Measurements from ENCODE around the gene BMP15. TPM values are rescaled to one million over a fixed set of nuclear protein-coding genes. Genes with fewer than 3 reads are reported as not detected.

BMP15 gene
- not detected in 2 replicates for total RNA-seq (2014; rRNA removed; shearing (Covaris generic))
- not detected in 2 replicates for polyA plus RNA-seq (2014; cell fraction: nucleus; rRNA removed)

- DNase-seq (ENCODE audit: extremely low read depth, low read depth), result no peak
Observed at GRCh38 chrX:50910685-50911176, at the start of gene BMP15. Gene BMP15 (plus strand): TSS chrX:50910735. CDS start chrX:50910784, 49 bp downstream.

GRCh38 chrX:50863471-50863870 is 47.1 kb upstream of the BMP15 start:
- DNase-seq (ENCODE audit: extremely low read depth, low read depth), result no peak

- DNase-seq (ENCODE audit: extremely low read depth, low read depth), result no peak
Observed at GRCh38 chrX:50865311-50865710, 45.2 kb upstream of the BMP15 start.

DNA sequence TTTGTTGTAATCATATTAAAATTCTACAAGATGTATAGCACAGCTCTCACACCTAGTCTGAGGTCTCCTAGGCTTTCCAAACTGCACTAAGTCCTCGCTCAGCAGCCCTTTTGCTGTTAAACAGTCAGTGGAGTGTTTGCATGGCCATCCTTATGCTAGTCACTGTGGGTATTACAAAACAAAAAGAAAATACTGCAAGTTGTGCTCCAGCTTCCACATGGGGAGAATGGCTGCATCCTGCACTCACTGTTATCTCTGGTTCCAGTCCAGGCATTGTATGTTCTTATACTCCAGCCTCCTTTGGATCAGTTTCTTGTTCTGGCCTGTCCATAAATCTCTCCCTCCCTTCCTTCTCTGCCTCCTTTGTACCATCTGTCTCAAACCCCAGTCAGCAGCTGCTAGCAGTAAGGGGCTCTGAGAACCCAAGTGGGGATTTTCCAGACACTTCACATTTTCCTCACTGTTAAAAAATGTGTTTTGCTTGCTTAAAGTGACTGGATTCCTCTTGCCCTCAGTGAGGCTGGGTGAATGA is 38.5 kb upstream of the BMP15 start:
- no peak for DNase-seq (ENCODE audit: extremely low read depth, low read depth)

GRCh38 chrX:50874876-50875275 is 35.7 kb upstream of the BMP15 start:
- DNase-seq (ENCODE audit: extremely low read depth, low read depth), result no peak

DNA sequence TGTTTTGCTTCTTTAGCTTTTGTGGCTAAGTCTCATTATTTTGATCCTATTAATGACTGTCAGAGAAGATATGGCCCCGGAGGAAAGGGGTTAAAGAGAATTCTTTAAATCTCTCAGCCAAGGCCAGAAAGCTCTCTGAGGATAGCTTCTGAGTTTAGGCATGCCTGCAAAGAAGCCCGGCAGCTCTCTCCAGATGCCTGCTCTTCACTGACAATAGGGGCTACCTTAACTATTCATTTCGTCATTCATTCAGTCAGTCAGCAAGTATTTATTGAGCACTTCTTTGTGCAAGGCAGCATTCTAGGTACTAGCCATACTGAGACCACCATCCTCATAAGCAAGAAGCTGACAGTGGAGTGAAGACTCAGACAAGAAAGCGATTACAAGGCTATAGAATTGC is 34.0 kb upstream of the BMP15 start:
- DNase-seq (ENCODE audit: extremely low read depth, low read depth), result no peak

GRCh38 chrX:50877310-50877709 is 33.2 kb upstream of the BMP15 start:
- DNase-seq (ENCODE audit: extremely low read depth, low read depth), result no peak

- no peak for DNase-seq (ENCODE audit: extremely low read depth, low read depth)
Observed at GRCh38 chrX:50881028-50881427, 29.5 kb upstream of the BMP15 start.

- no peak for DNase-seq (ENCODE audit: extremely low read depth, low read depth)
Observed at GRCh38 chrX:50888884-50889283, 21.7 kb upstream of the BMP15 start.

DNA sequence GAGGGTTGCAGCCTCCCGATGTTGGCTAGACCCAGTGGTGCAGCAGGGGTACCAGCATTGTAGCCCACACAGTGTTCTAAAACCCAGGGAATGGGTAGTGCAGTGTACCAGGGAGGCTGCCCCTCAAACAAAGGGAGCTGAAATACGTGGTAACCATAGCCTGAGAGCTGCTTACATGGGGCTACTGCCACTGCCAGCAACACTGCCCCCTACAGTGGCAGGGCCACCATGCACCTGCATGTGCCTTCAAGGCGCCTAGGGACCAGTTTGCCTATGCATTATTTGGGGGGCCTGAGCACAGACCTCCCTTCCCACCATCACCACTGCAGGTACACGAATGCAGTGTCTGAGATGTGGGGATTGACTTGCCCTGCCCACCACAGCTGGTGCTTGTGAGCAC is 21.0 kb upstream of the BMP15 start:
- no peak for DNase-seq (ENCODE audit: extremely low read depth, low read depth)

DNA sequence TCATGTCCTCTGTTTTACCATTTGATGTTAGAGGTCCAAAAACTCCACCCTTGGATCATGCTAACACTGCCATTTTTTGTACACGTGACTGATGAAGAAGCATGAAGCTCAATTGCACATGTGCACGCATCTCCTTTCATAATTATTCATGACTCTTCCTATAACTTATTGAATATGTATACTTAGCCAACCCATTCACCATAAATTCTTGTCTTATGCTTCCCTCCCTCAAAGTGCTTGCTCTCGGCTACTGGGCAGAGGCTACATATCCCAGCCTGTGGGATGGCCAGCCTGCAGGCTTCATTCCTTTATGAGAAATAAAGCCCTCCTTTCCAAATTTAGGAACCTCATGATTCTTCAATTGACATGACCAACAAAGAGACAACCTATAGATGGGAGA is 17.5 kb upstream of the BMP15 start:
- no peak for DNase-seq (ENCODE audit: extremely low read depth, low read depth)

DNA sequence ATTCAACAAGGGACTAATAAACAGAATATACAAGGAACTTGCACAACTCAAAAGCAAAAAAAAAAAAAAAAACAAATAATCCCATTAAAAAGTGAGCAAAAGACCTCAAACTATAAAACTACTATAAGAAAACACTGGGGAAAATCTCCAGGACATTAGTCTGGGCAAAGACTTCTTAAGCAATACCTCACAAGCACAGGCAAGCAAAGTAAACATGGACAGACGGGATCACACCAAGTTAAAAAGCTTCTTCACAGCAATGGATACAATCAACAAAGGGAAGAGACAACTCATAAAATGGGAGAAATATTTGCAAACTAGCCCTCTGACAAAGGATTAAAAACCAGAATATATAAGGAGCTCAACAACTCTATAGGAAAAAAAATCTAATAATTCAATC is 17.1 kb upstream of the BMP15 start:
- DNase-seq (ENCODE audit: extremely low read depth, low read depth), result no peak

GRCh38 chrX:50905334-50905733 is 5.2 kb upstream of the BMP15 start:
- DNase-seq (ENCODE audit: extremely low read depth, low read depth), result no peak

GRCh38 chrX:50913520-50913919 is 3.0 kb downstream of the BMP15 start:
- no peak for DNase-seq (ENCODE audit: extremely low read depth, low read depth)

DNA sequence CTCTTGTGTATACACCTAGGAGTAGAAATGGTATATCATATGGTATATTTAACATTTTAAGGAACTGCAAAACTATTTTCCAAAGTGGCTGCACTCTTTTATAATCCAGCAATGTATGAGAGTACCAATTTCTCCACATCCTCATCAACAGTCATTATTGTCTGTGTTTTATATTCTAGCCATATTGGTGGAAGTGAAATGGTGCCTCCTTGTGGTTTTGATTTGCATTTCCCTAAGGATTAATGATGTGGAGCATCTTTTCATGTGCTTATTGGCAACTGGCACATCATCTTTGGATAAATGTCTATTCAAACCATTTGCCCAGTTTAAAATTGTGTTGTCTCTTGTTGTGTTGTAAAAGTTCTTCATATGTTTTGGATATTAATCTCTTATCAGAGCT is 9.6 kb downstream of the BMP15 start:
- DNase-seq (ENCODE audit: extremely low read depth, low read depth), result no peak

DNA sequence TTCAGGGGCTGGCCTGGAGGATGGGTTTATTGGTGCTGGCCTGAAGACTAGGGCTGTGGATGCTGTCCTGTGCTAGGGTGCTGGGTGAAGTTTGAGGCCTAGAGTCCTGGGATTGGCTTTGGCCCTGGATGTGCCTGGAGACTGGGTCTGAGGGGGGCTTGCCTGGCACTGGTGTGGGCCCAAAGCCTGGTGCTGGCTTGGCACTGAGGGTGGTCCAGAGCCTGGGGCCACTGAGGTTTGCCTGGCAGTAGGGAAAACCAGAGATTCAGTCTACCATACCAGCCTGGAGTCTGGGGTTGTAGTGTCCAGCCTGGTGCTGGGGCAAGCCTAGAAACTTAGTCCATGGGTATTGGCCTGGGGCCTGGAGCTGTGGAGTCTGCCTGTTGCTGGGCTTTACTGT is 16.6 kb downstream of the BMP15 start:
- DNase-seq (ENCODE audit: extremely low read depth, low read depth), result no peak

GRCh38 chrX:50941638-50942037 is 31.1 kb downstream of the BMP15 start:
- no peak for DNase-seq (ENCODE audit: extremely low read depth, low read depth)

- no peak for DNase-seq (ENCODE audit: extremely low read depth, low read depth)
Observed at GRCh38 chrX:50942471-50942870, 31.9 kb downstream of the BMP15 start.

GRCh38 chrX:50952406-50952805 is 41.9 kb downstream of the BMP15 start:
- DNase-seq (ENCODE audit: extremely low read depth, low read depth), result no peak

DNA sequence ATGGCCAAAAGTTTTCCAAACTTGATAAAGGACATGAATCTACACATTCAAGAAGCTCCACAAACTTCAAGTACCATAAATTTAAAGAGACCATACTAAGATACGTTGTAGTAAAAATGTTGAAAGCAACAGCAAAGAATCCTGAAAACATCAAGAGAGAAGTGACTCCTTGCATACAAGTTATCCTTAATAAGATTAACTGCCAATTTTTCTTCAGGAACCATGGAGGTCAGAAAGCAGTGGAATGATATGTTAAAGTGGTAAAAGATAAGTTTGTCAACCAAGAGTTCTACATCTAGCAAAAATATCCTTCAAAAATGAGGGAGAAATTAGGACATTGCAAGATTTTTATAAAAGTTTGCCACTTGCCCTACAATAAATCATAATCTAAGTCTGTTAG is 43.3 kb downstream of the BMP15 start:
- no peak for DNase-seq (ENCODE audit: extremely low read depth, low read depth)

- no peak for DNase-seq (ENCODE audit: extremely low read depth, low read depth)
Observed at GRCh38 chrX:50962156-50962555, 51.6 kb downstream of the BMP15 start.

DNA sequence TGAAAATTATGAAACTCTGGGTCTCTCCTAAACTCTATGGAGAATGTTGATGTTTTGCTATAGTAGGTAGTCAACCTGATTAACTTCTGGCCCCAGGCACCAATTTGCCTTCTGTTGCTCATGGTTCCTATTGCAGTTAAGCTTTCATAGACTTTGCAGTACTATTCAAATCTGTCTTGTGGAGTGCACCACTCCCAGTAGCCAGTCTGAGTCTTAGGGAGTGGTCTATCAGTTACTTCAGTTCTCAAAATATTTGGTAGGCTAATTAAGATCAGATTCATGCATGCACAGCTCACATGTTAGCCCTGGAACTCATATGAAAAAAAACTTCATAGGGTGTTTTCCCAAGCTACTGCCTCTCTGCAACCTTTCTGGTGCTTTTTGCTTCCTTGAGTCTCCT is 53.3 kb downstream of the BMP15 start:
- no peak for DNase-seq (ENCODE audit: extremely low read depth, low read depth)

Measured in NCI-H460 (cell line).